Activated CD4-positive, CD25-positive, alpha-beta regulatory T cell treated with anti-CD3 and anti-CD28 coated beads, Interleukin-2, amount 50 U/mL, for 24 hours (primary cell): ENCODE data around the gene NUP155.
"Not testable (repeated sequence)": the region's sequence is repeated elsewhere in the genome, so short reads cannot be mapped to it uniquely, and the experiment has no call there.

Experiments
- ATAC-seq, 2 donors: fragments of 150-1000 bp; cut with Tn5 transposase; one replicate each; pipeline ENCODE4 v1.10.0; 2021; ENCODE audit warnings: mild to moderate bottlenecking in 1 of 2, moderate library complexity in 1 of 2

NUP155 gene

DNA sequence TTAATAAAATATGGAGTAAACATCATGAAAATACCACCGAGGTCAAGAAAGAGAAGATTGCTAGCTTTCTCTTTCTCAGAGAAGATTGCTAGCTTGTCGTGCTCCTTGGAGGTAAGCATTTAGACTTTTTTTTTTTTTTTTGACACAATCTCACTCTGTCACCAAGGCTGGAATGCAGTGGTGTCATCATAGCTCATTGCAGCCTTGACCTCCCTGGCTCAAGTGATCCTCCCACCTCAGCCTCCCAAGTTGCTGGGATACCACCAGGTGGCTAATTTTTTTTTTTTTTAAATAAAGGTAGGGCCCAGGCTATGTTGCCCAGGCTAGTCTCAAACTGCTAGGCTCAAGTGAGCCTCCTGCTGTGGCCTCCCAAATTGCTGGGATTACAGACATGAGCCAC lies 95.4 kb downstream of the NUP155 start:
- no peak for ATAC-seq

DNA sequence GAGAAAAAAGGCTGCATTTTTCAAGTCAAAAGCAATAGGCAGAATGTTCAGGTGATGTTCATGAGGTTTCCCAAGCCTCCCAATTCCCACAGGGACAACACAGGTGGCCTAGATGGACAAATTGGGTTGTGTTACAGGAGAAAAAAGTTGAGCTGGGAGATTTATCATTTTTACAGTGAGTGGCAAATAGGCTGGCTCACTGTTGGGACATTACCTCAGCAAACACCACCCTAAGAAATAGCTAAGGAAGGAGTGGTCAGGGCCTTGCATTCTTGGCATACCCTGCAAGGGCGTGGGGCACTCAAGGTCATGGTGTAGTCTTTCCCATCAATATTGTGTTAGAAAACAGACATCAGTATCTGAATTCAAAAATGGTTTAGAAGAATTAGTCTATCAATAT lies 98.4 kb downstream of the NUP155 start:
- no peak for ATAC-seq

DNA sequence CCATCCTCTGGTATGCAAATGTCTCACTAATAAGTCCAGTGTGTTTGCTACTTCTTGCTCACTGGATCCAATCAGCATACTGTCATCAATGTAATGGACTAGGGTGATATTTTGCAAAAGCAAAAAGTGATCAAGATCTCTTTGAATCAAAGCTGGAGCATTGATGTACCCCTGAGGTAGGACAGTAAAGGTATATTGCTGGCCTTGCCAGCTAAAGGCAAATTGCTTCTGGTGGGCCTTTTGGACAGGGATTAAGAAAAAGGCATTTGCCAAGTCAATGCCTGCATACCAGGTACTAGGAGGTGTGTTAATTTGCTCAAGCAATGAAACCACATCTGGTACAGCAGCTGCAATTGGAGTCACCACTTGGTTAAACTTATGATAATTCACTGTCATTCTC lies 102.8 kb downstream of the NUP155 start:
- not testable (repeated sequence) for ATAC-seq

DNA sequence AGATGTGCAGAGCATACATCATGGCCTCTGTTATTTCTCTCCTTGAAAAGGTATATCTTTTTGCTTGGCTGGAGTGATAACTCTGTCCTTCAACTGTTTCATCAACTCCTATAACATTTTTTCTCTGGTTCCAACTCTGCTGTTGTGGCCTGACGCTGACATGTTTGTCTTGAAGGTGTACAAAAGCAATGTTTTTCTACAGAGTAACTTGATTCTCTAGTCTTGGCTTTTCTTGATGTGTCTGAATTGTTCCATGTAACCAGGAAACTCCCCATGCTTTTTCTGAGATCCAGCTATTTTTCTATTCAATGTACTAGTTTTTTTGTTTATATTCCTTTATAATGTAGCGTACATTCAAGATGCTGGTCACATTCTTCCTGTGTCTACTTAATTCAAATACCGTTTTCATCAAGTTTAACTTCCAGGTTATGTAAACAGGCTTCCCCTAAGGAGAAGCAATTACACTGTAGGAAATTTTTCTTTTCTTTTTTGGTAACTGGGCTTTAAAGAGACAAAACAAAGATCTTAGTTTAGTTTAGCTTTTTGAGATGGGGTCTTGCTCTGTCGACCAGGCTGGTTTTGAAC lies 115.0 kb downstream of the NUP155 start:
- no peak for ATAC-seq

DNA sequence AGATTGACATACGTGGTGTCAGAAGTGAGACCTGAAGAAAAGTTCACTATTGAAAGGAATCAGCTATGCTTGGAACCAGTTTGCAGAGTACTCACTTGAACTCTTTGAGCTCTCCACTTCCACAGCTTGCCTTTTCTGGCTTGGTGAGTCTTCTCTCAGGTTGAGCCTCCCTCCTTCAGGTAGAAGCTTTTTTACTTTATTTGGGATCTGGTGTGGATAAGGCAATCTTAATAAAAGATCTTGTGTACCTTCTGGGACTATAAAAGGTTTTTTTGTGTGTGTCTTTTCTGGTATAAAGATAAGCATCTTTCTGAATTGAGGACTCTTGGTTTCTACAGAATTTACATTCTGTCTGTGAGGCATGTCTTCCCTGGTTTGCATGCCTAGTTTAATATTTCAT lies 116.3 kb downstream of the NUP155 start:
- no peak for ATAC-seq

DNA sequence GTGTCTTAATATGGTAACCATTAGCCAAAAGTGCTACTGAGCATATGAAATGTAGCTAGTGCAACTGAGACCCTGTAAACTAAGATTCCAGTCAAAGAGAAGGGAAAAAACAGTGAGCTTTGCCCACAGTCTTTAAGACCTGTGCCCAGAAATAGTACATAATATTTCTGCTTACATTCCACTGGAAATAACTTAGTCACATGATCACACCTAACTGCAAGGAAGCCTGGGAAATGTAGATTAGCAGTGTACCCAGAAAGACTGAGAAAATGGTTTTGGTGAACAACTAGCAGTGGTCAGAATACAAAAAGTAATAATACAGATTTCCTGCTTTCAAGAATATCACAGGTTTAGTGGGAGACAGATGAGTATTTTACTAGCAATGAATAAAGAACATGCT lies 119.2 kb downstream of the NUP155 start:
- ATAC-seq = no peak

DNA sequence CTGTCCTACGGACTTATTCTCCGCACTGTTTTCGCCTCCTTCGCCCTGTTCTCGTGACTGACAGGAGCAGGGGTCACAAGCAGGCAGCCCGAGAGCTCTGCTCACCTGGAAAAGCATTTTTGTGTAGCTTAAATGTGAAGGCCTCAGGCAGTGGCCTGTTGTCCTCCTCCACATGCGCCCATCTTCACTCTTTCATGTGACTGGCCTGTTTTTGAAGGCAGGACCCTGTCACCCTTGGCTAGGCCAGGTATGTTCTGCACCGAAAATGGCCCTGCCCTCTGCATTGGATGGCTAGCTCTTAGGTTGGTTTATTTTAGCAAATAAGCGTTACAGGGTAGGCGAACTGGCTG lies 121.1 kb downstream of the NUP155 start:
- no peak for ATAC-seq

DNA sequence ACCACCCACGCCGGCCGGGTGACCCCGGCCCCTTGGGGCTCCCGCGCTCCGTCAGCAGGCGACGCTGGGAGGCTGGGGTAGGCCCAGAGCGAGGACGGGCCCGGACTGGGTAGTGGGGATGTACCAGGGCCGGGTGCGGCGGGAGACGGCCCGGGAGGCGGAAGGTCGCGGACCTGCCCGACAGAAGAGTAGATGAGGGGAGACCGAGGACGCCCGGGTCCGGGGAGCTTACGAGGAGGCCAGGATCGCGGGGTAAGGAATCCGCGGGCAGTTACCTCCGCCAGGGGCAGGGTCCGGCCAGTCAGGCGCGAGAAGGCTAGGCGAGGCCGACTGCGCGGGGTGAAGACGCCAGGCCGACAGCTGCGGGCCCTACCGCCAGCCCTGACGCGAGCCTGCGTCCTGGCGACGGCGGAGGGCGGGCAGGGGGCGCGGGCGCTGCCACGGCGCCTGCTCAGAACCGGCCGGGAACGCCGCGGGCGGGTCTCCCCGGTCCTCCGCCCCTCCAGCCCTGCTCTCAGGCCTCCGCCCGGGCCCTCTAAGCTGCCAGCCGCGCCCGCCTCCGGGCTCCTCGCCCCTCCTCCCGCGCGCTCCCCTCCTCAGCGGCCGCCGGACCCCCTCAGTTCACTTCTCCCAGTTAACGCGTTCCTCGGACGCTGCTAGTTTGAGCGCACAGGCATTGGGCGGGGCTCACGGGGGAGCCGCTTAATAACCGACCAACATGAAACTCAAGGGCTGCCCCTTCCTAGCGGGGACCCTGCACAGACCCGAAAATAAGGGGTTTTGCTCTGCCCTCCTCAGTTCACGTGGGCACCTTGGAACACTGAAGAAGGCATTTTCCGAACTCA lies 121.7 kb downstream of the NUP155 start, which contains the start of gene CPLANE1:
Gene CPLANE1 (minus strand): TSS at position 407 of the 845 bp plus-strand sequence. CDS start 1,678 bp downstream, outside the sequence.
- peak; percentile 81 to 83 for ATAC-seq

DNA sequence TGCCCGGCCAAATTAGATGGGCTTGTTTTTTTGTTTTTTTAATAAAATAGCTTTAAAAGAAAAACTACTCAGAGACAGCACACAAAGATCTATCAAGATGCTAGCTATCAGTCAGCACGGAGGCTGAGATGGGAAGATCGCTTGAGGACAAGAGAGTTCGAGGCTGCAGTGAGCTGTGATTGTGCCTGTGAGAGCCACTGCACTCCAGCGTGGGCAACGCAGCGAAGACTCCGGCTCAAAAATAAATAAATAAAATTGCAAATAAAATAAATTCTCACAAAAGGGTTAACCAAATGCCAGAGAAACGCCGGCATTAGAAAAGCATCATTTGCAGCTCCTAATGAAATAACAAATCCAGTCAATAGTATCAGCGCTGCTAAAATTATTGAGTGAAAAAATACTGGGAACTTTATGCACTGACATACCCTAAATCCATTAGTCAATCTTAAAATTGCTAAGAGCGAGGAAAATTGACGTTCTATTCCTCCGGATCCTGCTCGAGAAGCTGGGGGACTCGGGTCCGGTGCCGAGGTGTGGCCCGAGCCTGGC lies 122.4 kb downstream of the NUP155 start:
- no peak for ATAC-seq

DNA sequence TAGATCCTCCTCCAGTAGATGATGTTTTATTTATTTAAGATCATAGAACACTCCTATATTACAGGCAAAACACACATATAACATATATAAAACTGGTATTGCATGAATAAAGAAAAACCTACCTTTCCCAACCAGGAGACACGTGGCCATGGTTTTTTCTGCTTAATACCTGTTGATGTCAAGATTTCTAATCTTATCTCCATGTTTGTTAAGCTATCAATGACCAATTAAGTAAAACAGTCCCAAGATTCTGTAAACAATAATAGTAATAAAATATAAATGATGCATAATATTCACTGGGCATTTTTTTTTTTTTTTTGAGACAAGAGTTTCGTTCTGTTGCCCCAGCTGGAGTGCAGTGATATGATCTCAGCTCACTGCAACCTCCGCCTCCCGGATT lies 123.4 kb downstream of the NUP155 start:
- no peak for ATAC-seq

DNA sequence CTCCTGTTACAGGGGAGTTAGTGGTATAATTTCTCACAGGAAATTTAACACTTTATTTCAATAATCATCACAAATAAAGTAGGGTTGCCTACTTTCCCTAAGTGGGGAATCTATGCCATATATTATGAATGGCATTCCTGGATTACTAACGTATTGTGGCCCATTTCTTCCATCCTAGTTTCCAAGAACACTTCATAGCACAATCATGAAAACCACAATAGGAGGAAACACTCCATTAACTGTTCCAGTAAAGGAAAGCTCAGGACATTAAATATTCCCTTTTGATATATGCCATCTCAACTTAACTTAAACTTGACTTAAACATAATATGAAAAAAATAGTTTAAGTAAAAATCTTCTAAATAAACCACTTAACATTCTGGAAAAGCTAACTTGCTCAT lies 123.9 kb downstream of the NUP155 start:
- no peak for ATAC-seq
